MM.1S (cell line): Measurements from ENCODE around the gene ALDH3B2.

Experiments used
- DNase-seq: peaks from one replicate; pipeline ENCODE4 v3.0.0-alpha.2; 2015
- H2AFZ ChIP-seq: fragments of 300-600 bp; sonication (generic); 2 replicates; pipeline ENCODE4 v1.6.0; 2016; ENCODE audit warnings: antibody characterized with exemption, low read length
- H3F3A ChIP-seq: fragments of 300-600 bp; sonication (generic); 2 replicates; pipeline ENCODE4 v1.6.1; 2016; ENCODE audit warnings: mild to moderate bottlenecking, antibody characterized with exemption, low read length, moderate library complexity, mixed read lengths; ENCODE audit not compliant: insufficient read depth
- H3K27ac ChIP-seq: fragments of 300-600 bp; sonication (generic); 2 replicates; pipeline ENCODE4 v1.5.1; 2016; ENCODE audit warnings: mild to moderate bottlenecking, low read length
- H3K27me3 ChIP-seq: fragments of 300-600 bp; sonication (generic); replicated peaks from 2 replicates; pipeline ENCODE4 v1.6.0; 2016; ENCODE audit warnings: low read length; ENCODE audit not compliant: insufficient read depth
- H3K36me3 ChIP-seq: fragments of 300-600 bp; sonication (generic); replicated peaks from 2 replicates; pipeline ENCODE4 v1.6.1; 2016; ENCODE audit warnings: mild to moderate bottlenecking, low read length, mixed read lengths; ENCODE audit not compliant: insufficient read depth
- H3K4me1 ChIP-seq: fragments of 300-600 bp; sonication (generic); 2 replicates; pipeline ENCODE4 v1.6.1; 2016; ENCODE audit warnings: low read length, mixed read lengths
- H3K4me2 ChIP-seq: fragments of 300-600 bp; sonication (generic); 2 replicates; pipeline ENCODE4 v1.6.0; 2016; ENCODE audit warnings: low read depth, low read length
- H3K4me3 ChIP-seq: fragments of 300-600 bp; sonication (generic); 2 replicates; pipeline ENCODE4 v1.5.1; 2016; ENCODE audit warnings: low read length, mixed read lengths
- H3K79me2 ChIP-seq: fragments of 300-600 bp; sonication (generic); 2 replicates; pipeline ENCODE4 v1.6.1; 2016; ENCODE audit warnings: mixed run types, low read length, mixed read lengths
- H3K9ac ChIP-seq: fragments of 300-600 bp; sonication (generic); 2 replicates; pipeline ENCODE4 v1.6.1; 2016; ENCODE audit warnings: low read length, mixed read lengths
- H3K9me2 ChIP-seq: fragments of 300-600 bp; sonication (generic); replicated peaks from 2 replicates; pipeline ENCODE4 v1.6.1; 2016; ENCODE audit warnings: mild to moderate bottlenecking, low read length, mixed read lengths; ENCODE audit not compliant: insufficient read depth
- H3K9me3 ChIP-seq: fragments of 300-600 bp; sonication (generic); replicated peaks from 2 replicates; pipeline ENCODE4 v1.6.1; 2016; ENCODE audit warnings: mild to moderate bottlenecking, low read length, mixed read lengths; ENCODE audit not compliant: insufficient read depth
- H4K20me1 ChIP-seq: fragments of 300-600 bp; sonication (generic); 2 replicates; pipeline ENCODE4 v1.6.1; 2016; ENCODE audit warnings: mild to moderate bottlenecking, low read length, moderate library complexity, mixed read lengths; ENCODE audit not compliant: insufficient read depth
- EZH2 ChIP-seq: fragments of 300-600 bp; sonication (generic); optimal IDR thresholded peaks from 2 replicates; pipeline ENCODE3; 2017; ENCODE audit warnings: low read depth, mild to moderate bottlenecking, antibody characterized with exemption, low read length, mixed read lengths
- EZH2phosphoT487 ChIP-seq: fragments of 300-600 bp; sonication (generic); IDR thresholded peaks from 2 replicates; pipeline ENCODE4 v1.6.1; 2018; ENCODE audit warnings: antibody characterized with exemption, low read length
- TF ChIP-seq, protein P1 (sequence below): fragments of 300-600 bp; sonication (generic); IDR thresholded peaks from 2 replicates; pipeline ENCODE4 v1.5.1; 2016; ENCODE audit warnings: antibody characterized with exemption, low read length, mixed read lengths

Gene ALDH3B2

DNA sequence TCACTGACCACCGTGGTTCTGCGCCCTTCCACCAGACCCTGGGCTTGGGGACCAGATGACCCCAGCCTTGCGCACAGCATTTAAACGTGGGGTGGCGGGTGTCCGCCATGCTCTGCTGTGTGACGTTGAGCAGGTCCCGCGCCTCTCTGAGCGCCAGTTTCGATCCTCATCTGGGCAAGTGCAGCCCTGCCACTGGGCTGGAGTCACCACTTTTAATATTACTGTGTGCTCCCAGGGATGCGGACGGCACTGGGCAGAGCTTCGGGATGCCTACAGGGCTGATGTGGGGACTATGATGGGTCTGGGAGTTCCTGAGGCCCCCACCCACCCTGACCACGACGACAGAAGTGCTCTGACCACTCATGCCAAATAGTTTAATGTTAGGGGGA is 43.5 kb downstream of the ALDH3B2 start:
- Histone ChIP-seq H3F3A (peaks cover 14% of the 10 kb centered on the region; the same call in 1 of the 2 replicates), H3K79me2 (peaks cover 12% of the 10 kb centered on the region), H3K9ac (peak overlapping the region; percentile 75; the same call in 1 of the 2 replicates), H3K27me3 (no peaks in the 10 kb centered on the region), H2AFZ (peak overlapping the region; percentile 90), H3K27ac (peak overlapping the region; percentile 73; the same call in 1 of the 2 replicates), H3K4me2 (peak overlapping the region; percentile 92), H3K4me1 (peaks cover 17% of the 10 kb centered on the region), H3K9me2 (no peaks in the 10 kb centered on the region), H3K9me3 (no peaks in the 10 kb centered on the region), H3K4me3 (peak overlapping the region; percentile 85), H3K36me3 (no peaks in the 10 kb centered on the region), H4K20me1 (no peaks in the 10 kb centered on the region)
- no peak for DNase-seq
- TF ChIP-seq EZH2phosphoT487 (no peak), EZH2 (no peak)
- TF ChIP-seq, protein P1, sequence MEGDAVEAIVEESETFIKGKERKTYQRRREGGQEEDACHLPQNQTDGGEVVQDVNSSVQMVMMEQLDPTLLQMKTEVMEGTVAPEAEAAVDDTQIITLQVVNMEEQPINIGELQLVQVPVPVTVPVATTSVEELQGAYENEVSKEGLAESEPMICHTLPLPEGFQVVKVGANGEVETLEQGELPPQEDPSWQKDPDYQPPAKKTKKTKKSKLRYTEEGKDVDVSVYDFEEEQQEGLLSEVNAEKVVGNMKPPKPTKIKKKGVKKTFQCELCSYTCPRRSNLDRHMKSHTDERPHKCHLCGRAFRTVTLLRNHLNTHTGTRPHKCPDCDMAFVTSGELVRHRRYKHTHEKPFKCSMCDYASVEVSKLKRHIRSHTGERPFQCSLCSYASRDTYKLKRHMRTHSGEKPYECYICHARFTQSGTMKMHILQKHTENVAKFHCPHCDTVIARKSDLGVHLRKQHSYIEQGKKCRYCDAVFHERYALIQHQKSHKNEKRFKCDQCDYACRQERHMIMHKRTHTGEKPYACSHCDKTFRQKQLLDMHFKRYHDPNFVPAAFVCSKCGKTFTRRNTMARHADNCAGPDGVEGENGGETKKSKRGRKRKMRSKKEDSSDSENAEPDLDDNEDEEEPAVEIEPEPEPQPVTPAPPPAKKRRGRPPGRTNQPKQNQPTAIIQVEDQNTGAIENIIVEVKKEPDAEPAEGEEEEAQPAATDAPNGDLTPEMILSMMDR, result no peak

DNA sequence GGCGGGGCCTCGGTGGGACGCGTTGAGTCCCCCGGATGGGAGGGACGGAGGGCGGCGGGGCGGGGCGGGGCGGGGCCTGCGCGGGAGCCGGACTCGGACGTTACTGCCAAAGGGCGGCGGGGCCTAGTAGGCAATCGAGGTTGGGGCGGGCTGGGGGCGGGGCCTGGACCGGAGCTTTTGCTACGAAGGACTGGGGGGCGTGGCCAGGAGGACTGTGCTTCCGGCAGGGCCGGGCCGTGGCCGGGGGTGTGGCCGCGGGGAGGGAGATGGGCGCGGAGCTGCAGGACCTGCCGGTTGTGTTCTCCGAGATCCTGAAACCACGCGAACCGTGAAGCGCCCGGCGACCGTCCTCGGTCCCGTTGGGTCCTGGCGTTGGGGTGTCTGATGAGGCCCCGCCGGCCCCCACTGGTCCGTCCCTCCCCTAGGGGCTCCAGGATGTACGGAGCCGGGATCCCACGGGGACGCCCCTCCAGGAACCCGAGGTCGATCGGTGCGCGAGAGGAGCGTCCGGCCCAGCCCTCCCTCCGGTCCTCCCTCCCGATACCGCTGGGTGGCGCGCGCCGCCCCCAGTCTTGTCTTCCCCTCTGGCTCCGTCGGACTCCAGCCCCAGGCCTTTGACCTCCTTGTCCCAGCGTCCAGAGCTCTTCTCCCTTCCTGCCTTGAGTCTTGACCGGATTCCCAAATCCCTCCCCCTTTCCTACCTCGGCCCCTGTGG is 44.0 kb downstream of the ALDH3B2 start:
- peak overlapping the region; percentile 75; the same call in 1 of the 2 replicates for H3K9ac ChIP-seq
- DNase-seq, result peak; percentile 99
- H3K79me2 ChIP-seq, result peaks cover 12% of the 10 kb centered on the region
- H3K9me2 ChIP-seq, result no peaks in the 10 kb centered on the region
- peak overlapping the region; percentile 91 for H3K4me3 ChIP-seq
- H3K27me3 ChIP-seq, result no peaks in the 10 kb centered on the region
- no peaks in the 10 kb centered on the region for H3K9me3 ChIP-seq
- H3K36me3 ChIP-seq, result no peaks in the 10 kb centered on the region
- peak overlapping the region; percentile 87; the same call in 1 of the 2 replicates for H3K27ac ChIP-seq
- peaks cover 14% of the 10 kb centered on the region; the same call in 1 of the 2 replicates for H3F3A ChIP-seq
- no peaks in the 10 kb centered on the region for H4K20me1 ChIP-seq
- peak overlapping the region; percentile 90 for H2AFZ ChIP-seq
- H3K4me1 ChIP-seq, result peaks cover 17% of the 10 kb centered on the region
- no peak for TF ChIP-seq EZH2phosphoT487
- TF ChIP-seq, protein P1, result peak; percentile 75
- peak overlapping the region; percentile 92 for H3K4me2 ChIP-seq

DNA sequence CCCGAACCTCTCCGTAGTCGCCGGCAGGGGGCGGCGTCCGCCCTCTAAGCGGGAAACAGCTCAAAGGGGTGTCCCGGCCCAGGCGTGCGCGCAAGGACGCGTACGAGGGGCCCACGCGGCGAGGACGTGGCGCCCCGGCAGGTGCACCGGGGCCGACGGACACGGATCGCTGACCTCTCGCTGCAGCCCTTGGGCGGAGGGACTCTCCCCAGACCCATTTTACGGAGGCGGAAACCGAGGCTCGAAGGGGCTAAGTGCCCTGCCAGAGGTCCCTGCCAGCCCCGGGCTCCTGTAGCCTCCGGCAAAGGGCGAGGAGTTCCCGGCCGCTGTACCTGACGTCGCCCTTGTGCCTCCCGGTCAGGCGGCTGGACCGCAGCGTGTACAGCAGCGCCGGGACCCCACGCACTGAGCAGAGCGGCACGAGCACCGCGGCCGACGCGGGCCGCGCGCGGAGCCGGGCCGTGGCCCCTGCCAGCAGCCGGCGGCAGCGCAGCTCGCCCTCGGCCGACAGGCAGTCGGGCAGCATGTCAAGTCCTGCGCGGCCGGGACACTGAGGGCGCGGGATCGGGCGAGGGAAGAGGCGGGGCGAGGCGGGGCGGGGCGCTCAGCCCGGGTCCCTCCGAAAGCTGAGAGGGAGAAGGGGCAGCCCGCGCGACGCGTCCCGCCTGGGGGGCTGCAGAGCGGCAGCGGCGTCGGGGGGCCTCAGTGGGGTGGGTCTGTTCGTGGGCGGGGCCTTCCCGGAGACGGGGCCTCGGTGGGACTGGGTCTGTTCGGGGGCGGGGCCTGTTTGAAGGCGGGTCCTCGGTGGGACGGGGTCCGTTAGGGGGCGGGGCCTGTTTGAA is 44.8 kb downstream of the ALDH3B2 start, which contains the start of gene NUDT8:
NUDT8 (minus strand) TSS at position 552 of the 842 bp plus-strand sequence; CDS start at position 526, 26 bp downstream.
- Histone ChIP-seq H3K27me3 (no peaks in the 10 kb centered on the region), H3K27ac (peak within 1 kb of the TSS; percentile 87), H3K4me2 (peak within 1 kb of the TSS; percentile 100), H3K36me3 (no peaks in the 10 kb centered on the region), H3K4me3 (peak within 1 kb of the TSS; percentile 91), H3K79me2 (peaks cover 12% of the 10 kb centered on the region), H3K9me2 (no peaks in the 10 kb centered on the region), H3F3A (peaks cover 14% of the 10 kb centered on the region; the same call in 1 of the 2 replicates), H4K20me1 (no peaks in the 10 kb centered on the region), H3K9ac (peak within 1 kb of the TSS; percentile 95), H3K9me3 (no peaks in the 10 kb centered on the region), H2AFZ (peak within 1 kb of the TSS; percentile 97), H3K4me1 (peaks cover 17% of the 10 kb centered on the region)
- peak; percentile 93 for DNase-seq
- TF ChIP-seq, protein P1, result peak; percentile 94
- no peak for TF ChIP-seq EZH2phosphoT487
